ENCODE measurements around the gene MEIS2.

The MEIS2 gene

GRCh38 chr15:36940636-36941260 is 159.6 kb downstream of the MEIS2 start:
- H3K4me3 ChIP-seq (ENCODE audit: low read length), result no peak overlapping the region
- TF ChIP-seq ZNF274 (IDR thresholded peaks at IDR 0.05; ENCODE audit: low read depth, low read length), result no peak

- no peak for TF ChIP-seq ZNF274 (IDR thresholded peaks at IDR 0.05; ENCODE audit: low read depth, low read length)
- no peak overlapping the region for H3K4me3 ChIP-seq (ENCODE audit: low read length)
Observed at GRCh38 chr15:36940219-36940618, 160.1 kb downstream of the MEIS2 start.

GRCh38 chr15:36938764-36939163 is 161.6 kb downstream of the MEIS2 start:
- TF ChIP-seq ZNF274 (IDR thresholded peaks at IDR 0.05; ENCODE audit: low read depth, low read length), result no peak
- no peak overlapping the region for H3K4me3 ChIP-seq (ENCODE audit: low read length)

GRCh38 chr15:36938131-36938530 is 162.2 kb downstream of the MEIS2 start:
- TF ChIP-seq ZNF274 (IDR thresholded peaks at IDR 0.05; ENCODE audit: low read depth, low read length), result no peak
- H3K4me3 ChIP-seq (ENCODE audit: low read length), result no peak overlapping the region

- no peak overlapping the region for H3K4me3 ChIP-seq (ENCODE audit: low read length)
- no peak for TF ChIP-seq ZNF274 (IDR thresholded peaks at IDR 0.05; ENCODE audit: low read depth, low read length)
Observed at GRCh38 chr15:36936613-36937012, 163.7 kb downstream of the MEIS2 start.

- TF ChIP-seq ZNF274 (IDR thresholded peaks at IDR 0.05; ENCODE audit: low read depth, low read length), result no peak
- H3K4me3 ChIP-seq (ENCODE audit: low read length), result no peak overlapping the region
Observed at GRCh38 chr15:36933255-36933990, 166.9 kb downstream of the MEIS2 start.

- H3K4me3 ChIP-seq (ENCODE audit: low read length), result no peak overlapping the region
- no peak for TF ChIP-seq ZNF274 (IDR thresholded peaks at IDR 0.05; ENCODE audit: low read depth, low read length)
Observed at GRCh38 chr15:36932070-36932469, 168.3 kb downstream of the MEIS2 start.

GRCh38 chr15:36931434-36931833 is 168.9 kb downstream of the MEIS2 start:
- H3K4me3 ChIP-seq (ENCODE audit: low read length), result no peak overlapping the region
- no peak for TF ChIP-seq ZNF274 (IDR thresholded peaks at IDR 0.05; ENCODE audit: low read depth, low read length)

- TF ChIP-seq ZNF274 (IDR thresholded peaks at IDR 0.05; ENCODE audit: low read depth, low read length), result no peak
- no peak overlapping the region for H3K4me3 ChIP-seq (ENCODE audit: low read length)
Observed at GRCh38 chr15:36926427-36926825, 173.9 kb downstream of the MEIS2 start.

GRCh38 chr15:36925653-36926426 is 174.5 kb downstream of the MEIS2 start:
- H3K4me3 ChIP-seq (ENCODE audit: low read length), result no peak overlapping the region
- no peak for TF ChIP-seq ZNF274 (IDR thresholded peaks at IDR 0.05; ENCODE audit: low read depth, low read length)

GRCh38 chr15:36925049-36925448 is 175.3 kb downstream of the MEIS2 start:
- TF ChIP-seq ZNF274 (IDR thresholded peaks at IDR 0.05; ENCODE audit: low read depth, low read length), result no peak
- no peak overlapping the region for H3K4me3 ChIP-seq (ENCODE audit: low read length)

GRCh38 chr15:36924034-36924433 is 176.3 kb downstream of the MEIS2 start:
- no peak for TF ChIP-seq ZNF274 (IDR thresholded peaks at IDR 0.05; ENCODE audit: low read depth, low read length)
- H3K4me3 ChIP-seq (ENCODE audit: low read length), result no peak overlapping the region

GRCh38 chr15:36921484-36922091 is 178.8 kb downstream of the MEIS2 start:
- no peak for TF ChIP-seq ZNF274 (IDR thresholded peaks at IDR 0.05; ENCODE audit: low read depth, low read length)
- no peak overlapping the region for H3K4me3 ChIP-seq (ENCODE audit: low read length)

Data from GM08714 (cell line).